Naive B cell (primary cell): Measurements from ENCODE around the gene KIRREL1. TPM values are rescaled to one million over a fixed set of nuclear protein-coding genes. Genes with fewer than 3 reads are reported as not detected.
A peak's percentile ranks its signal among the peaks of the same experiment; 100 is the strongest.

Experiments
- ATAC-seq, 2 donors: fragments of 150-1000 bp; cut with Tn5 transposase; 2 replicates each; pipeline ENCODE4 v1.10.0; 2021; ENCODE audit warnings: low read depth in 2 of 2, mild to moderate bottlenecking in 2 of 2, moderate library complexity in 2 of 2
- DNase-seq: peaks from one replicate; pipeline ENCODE4 v3.0.0; 2022
- H3K27ac Mint-ChIP-seq, 6 donors: one replicate each; pipeline ENCODE4 v1.8.0; 2020 to 2022; ENCODE audit warnings: mild to moderate bottlenecking in 6 of 6, mixed read lengths in 6 of 6, moderate library complexity in 5 of 6, inconsistent platforms in 2 of 6
- H3K27me3 Mint-ChIP-seq, 3 donors: one replicate each; pipeline ENCODE4 v1.8.0; 2021 to 2022; ENCODE audit warnings: mixed read lengths in 3 of 3, mild to moderate bottlenecking in 1 of 3
- H3K36me3 Mint-ChIP-seq, 2 donors: one replicate each; pipeline ENCODE4 v1.8.0; 2020 to 2022; ENCODE audit warnings: mixed read lengths in 2 of 2, inconsistent platforms in 1 of 2, mild to moderate bottlenecking in 1 of 2
- H3K4me1 Mint-ChIP-seq, 3 donors: one replicate each; pipeline ENCODE4 v1.8.0; 2020 to 2022; ENCODE audit warnings: mixed read lengths in 3 of 3, inconsistent platforms in 1 of 3, mild to moderate bottlenecking in 1 of 3, moderate library complexity in 1 of 3
- H3K4me3 Mint-ChIP-seq, 8 donors: one replicate each; pipeline ENCODE4 v1.8.0; 2020 to 2022; ENCODE audit warnings: mild to moderate bottlenecking in 8 of 8, mixed read lengths in 8 of 8, moderate library complexity in 8 of 8, inconsistent platforms in 2 of 8
- H3K9me3 Mint-ChIP-seq, 7 donors: one replicate each; pipeline ENCODE4 v1.8.0; 2020 to 2022; ENCODE audit warnings: mixed read lengths in 7 of 7, mild to moderate bottlenecking in 5 of 7, inconsistent platforms in 2 of 7, moderate library complexity in 1 of 7
- polyA plus RNA-seq, 6 donors: library from polyadenylated mRNA; unstranded; fragments of 300-500 nt; fragmentation: Illumina TruSeq; gene quantifications; one replicate each; pipeline ENCODE4 v1.2.3, GENCODE V29; 2021; ENCODE audit warnings: low read depth in 6 of 6

KIRREL1 gene
- polyA plus RNA-seq, 6 donors from 2014 or later: not detected

DNA sequence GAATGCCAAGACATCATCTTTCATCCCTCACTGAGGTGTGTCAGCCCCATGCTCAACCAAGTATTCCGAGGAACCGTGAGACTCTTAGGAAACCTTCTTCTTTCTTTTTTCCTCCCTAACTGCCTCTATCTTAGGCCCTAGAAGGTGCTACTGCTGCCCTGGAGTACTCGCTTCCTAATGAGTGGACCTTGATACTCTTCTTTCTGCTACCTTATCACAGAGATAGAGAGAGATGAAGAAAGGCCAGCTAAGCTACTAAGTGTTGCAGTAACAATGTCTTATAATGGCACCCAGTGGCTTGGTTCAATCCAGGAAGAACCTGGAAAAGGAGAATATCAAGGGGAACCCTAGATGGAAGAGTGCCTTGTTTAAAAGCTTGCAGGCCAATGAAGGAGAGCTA is 86.6 kb downstream of the KIRREL1 start:
- no peaks in the 10 kb centered on the region for H3K9me3 Mint-ChIP-seq
- H3K36me3 Mint-ChIP-seq: no peaks in the 10 kb centered on the region
- H3K4me1 Mint-ChIP-seq: peaks cover 0 to 8% (median 2%) of the 10 kb centered on the region in 3 donors
- no peak overlapping the region for H3K27ac Mint-ChIP-seq
- no peak for DNase-seq
- ATAC-seq: no peak
- no peak overlapping the region for H3K4me3 Mint-ChIP-seq
- H3K27me3 Mint-ChIP-seq: peaks cover 0 to 4% (median 0%) of the 10 kb centered on the region in 3 donors

DNA sequence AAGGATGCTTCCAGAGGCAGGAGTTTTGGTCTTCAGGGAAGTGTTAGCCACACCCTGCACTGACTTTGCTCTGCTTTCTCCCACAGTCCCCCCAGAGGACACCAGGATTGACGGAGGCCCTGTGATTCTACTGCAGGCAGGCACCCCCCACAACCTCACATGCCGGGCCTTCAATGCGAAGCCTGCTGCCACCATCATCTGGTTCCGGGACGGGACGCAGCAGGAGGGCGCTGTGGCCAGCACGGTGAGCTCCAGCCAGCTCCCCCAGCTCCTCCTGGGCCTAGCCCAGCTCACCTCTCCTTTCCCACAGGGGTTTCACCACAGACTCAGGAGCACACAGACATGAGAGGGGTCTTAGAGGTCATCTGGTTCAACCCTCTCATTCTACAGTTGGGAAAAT is 90.9 kb downstream of the KIRREL1 start:
- ATAC-seq (no peak), DNase-seq (no peak)
- H3K27me3 Mint-ChIP-seq: peaks cover 4 to 8% (median 7%) of the 10 kb centered on the region in 3 donors
- peaks cover 0 to 8% (median 7%) of the 10 kb centered on the region in 3 donors for H3K4me1 Mint-ChIP-seq
- H3K9me3 Mint-ChIP-seq: no peaks in the 10 kb centered on the region
- H3K27ac Mint-ChIP-seq: no peak overlapping the region
- H3K4me3 Mint-ChIP-seq: no peak overlapping the region
- H3K36me3 Mint-ChIP-seq: no peaks in the 10 kb centered on the region

DNA sequence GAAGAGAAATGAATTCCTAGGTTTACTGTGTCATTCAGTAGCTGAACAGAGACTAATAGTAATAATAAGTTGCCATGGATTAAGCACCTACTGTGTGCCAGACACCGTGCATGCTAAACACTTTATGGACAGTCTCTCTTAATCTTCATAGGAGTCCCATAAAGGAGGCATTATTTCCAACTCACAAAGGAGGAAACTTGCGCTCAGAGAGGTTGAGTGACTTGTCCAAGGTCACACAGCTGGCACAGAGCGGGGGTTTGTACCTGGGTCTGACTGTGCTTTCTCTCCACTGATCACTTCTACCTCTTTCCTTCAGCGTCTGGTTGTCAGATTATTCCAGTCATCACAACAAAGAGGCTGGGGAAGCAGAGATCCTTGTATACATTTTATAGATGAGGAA is 91.3 kb downstream of the KIRREL1 start:
- Mint-ChIP-seq H3K27me3 (peaks cover 4 to 11% (median 7%) of the 10 kb centered on the region in 3 donors), H3K36me3 (no peaks in the 10 kb centered on the region), H3K27ac (no peak overlapping the region), H3K9me3 (no peaks in the 10 kb centered on the region), H3K4me1 (peaks cover 0 to 8% (median 7%) of the 10 kb centered on the region in 3 donors), H3K4me3 (no peak overlapping the region)
- ATAC-seq (no peak), DNase-seq (no peak)

GRCh38 chr1:158087320-158087927 is 94.0 kb downstream of the KIRREL1 start:
- DNase-seq: peak; percentile 25
- ATAC-seq: peak; percentile 60 to 69
- H3K27me3 Mint-ChIP-seq: peaks cover 4 to 31% (median 7%) of the 10 kb centered on the region in 3 donors
- peaks cover 0 to 8% (median 7%) of the 10 kb centered on the region in 3 donors for H3K4me1 Mint-ChIP-seq
- no peaks in the 10 kb centered on the region for H3K36me3 Mint-ChIP-seq
- H3K9me3 Mint-ChIP-seq: no peaks in the 10 kb centered on the region
- H3K27ac Mint-ChIP-seq: peak overlapping the region in 2 of 6 donors; percentile 66 to 82
- H3K4me3 Mint-ChIP-seq: no peak overlapping the region

DNA sequence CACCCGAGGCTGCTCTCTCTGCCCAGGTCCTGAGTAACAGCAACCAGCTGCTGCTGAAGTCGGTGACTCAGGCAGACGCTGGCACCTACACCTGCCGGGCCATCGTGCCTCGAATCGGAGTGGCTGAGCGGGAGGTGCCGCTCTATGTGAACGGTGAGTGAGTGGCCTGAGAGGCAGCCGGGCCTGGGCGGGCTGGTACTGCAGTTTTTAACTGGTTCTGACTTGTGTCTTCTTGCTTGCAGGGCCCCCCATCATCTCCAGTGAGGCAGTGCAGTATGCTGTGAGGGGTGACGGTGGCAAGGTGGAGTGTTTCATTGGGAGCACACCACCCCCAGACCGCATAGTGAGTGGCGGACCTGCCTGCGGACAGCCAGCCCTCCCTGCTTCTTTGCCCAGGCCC is 96.0 kb downstream of the KIRREL1 start:
- DNase-seq (no peak), ATAC-seq (no peak)
- no peak overlapping the region for H3K4me3 Mint-ChIP-seq
- H3K4me1 Mint-ChIP-seq: peaks cover 0 to 8% (median 7%) of the 10 kb centered on the region in 3 donors
- H3K36me3 Mint-ChIP-seq: no peaks in the 10 kb centered on the region
- H3K27ac Mint-ChIP-seq: no peak overlapping the region
- peaks cover 4 to 48% (median 19%) of the 10 kb centered on the region in 3 donors for H3K27me3 Mint-ChIP-seq
- H3K9me3 Mint-ChIP-seq: no peaks in the 10 kb centered on the region

- peaks cover 4 to 48% (median 19%) of the 10 kb centered on the region in 3 donors for H3K27me3 Mint-ChIP-seq
- no peaks in the 10 kb centered on the region for H3K9me3 Mint-ChIP-seq
- DNase-seq (no peak), ATAC-seq (no peak)
- H3K36me3 Mint-ChIP-seq: no peaks in the 10 kb centered on the region
- no peak overlapping the region for H3K27ac Mint-ChIP-seq
- H3K4me1 Mint-ChIP-seq: peaks cover 0 to 8% (median 7%) of the 10 kb centered on the region in 3 donors
- H3K4me3 Mint-ChIP-seq: no peak overlapping the region
These were observed 96.6 kb downstream of the KIRREL1 start for GRCh38 chr1:158089925-158090637.

GRCh38 chr1:158093376-158093775 is 99.9 kb downstream of the KIRREL1 start:
- Mint-ChIP-seq H3K36me3 (no peaks in the 10 kb centered on the region), H3K4me3 (no peak overlapping the region), H3K4me1 (no peaks in the 10 kb centered on the region), H3K27me3 (peaks cover 4 to 40% (median 12%) of the 10 kb centered on the region in 3 donors), H3K9me3 (no peaks in the 10 kb centered on the region), H3K27ac (peak overlapping the region in 1 of 6 donors; percentile 42)
- no peak for ATAC-seq
- DNase-seq: no peak

DNA sequence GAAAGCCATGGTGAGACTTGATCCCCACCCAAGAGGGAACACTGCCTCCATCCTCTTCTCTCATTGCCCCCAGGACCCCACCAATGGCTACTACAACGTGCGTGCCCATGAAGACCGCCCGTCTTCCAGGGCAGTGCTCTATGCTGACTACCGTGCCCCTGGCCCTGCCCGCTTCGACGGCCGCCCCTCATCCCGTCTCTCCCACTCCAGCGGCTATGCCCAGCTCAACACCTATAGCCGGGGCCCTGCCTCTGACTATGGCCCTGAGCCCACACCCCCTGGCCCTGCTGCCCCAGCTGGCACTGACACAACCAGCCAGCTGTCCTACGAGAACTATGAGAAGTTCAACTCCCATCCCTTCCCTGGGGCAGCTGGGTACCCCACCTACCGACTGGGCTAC is 101.1 kb downstream of the KIRREL1 start:
- DNase-seq: no peak
- no peak overlapping the region for H3K27ac Mint-ChIP-seq
- no peaks in the 10 kb centered on the region for H3K4me1 Mint-ChIP-seq
- peak overlapping the region in 1 of 8 donors; percentile 47 for H3K4me3 Mint-ChIP-seq
- peaks cover 4 to 39% (median 12%) of the 10 kb centered on the region in 3 donors for H3K27me3 Mint-ChIP-seq
- ATAC-seq: no peak
- H3K36me3 Mint-ChIP-seq: no peaks in the 10 kb centered on the region
- no peaks in the 10 kb centered on the region for H3K9me3 Mint-ChIP-seq

GRCh38 chr1:158095737-158096335 is 102.4 kb downstream of the KIRREL1 start:
- Mint-ChIP-seq H3K4me1 (no peaks in the 10 kb centered on the region), H3K4me3 (no peak overlapping the region), H3K9me3 (no peaks in the 10 kb centered on the region), H3K27me3 (peaks cover 4 to 30% (median 12%) of the 10 kb centered on the region in 3 donors), H3K27ac (no peak overlapping the region), H3K36me3 (no peaks in the 10 kb centered on the region)
- peak; percentile 60 to 73 for ATAC-seq
- DNase-seq: no peak

- DNase-seq: no peak
- peaks cover 5 to 11% (median 10%) of the 10 kb centered on the region in 3 donors for H3K27me3 Mint-ChIP-seq
- no peak overlapping the region for H3K4me3 Mint-ChIP-seq
- no peak overlapping the region for H3K27ac Mint-ChIP-seq
- H3K9me3 Mint-ChIP-seq: no peaks in the 10 kb centered on the region
- no peak for ATAC-seq
- H3K36me3 Mint-ChIP-seq: no peaks in the 10 kb centered on the region
- no peaks in the 10 kb centered on the region for H3K4me1 Mint-ChIP-seq
These were observed 104.8 kb downstream of the KIRREL1 start for GRCh38 chr1:158098256-158098655.

GRCh38 chr1:158099185-158099584 is 105.7 kb downstream of the KIRREL1 start:
- no peaks in the 10 kb centered on the region for H3K4me1 Mint-ChIP-seq
- no peaks in the 10 kb centered on the region for H3K36me3 Mint-ChIP-seq
- ATAC-seq (no peak), DNase-seq (no peak)
- no peak overlapping the region for H3K27ac Mint-ChIP-seq
- no peak overlapping the region for H3K4me3 Mint-ChIP-seq
- no peaks in the 10 kb centered on the region for H3K9me3 Mint-ChIP-seq
- peaks cover 2 to 9% (median 5%) of the 10 kb centered on the region in 3 donors for H3K27me3 Mint-ChIP-seq

DNA sequence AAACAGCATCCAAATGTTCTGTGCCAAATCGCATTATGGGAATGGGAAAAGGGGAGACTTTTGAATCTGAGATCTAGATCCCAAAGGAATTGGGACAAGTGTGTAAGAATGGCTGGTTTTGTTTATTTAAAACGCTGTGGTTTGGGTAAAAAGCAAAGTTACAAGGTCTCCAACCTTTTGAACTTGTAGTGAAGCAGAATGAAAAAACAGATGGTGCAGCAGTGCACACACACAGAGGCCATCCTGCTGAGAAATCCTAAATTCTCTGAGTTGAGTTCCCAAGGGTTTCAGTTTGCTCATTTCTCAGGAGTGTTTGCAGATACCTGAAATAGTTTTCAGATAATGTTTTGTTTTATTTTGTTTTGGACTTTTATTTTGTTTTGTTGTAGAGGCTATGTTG is 107.1 kb downstream of the KIRREL1 start:
- Mint-ChIP-seq H3K27ac (no peak overlapping the region), H3K27me3 (peaks cover 8 to 18% (median 11%) of the 10 kb centered on the region in 3 donors), H3K4me1 (no peaks in the 10 kb centered on the region), H3K36me3 (no peaks in the 10 kb centered on the region), H3K9me3 (no peaks in the 10 kb centered on the region), H3K4me3 (no peak overlapping the region)
- DNase-seq (no peak), ATAC-seq (no peak)

DNA sequence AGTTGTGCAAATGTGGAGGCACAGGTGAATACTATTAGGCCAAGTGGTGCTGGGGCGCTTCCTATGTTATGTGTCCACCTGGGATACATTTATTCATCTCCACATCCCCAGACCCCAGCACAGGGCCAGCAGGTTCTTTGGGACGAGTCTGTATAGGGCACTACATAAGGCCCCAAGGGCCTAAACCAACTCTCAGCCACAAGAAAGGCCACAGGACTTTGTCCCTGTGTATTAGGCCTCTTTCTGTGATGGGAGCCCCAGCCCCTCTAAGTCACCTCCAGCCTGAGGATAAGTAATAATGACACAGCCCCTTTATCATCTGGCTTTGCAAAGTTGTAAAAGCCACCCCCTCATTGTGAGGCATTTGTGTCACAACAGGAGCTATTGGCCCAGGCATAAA is 108.0 kb downstream of the KIRREL1 start:
- H3K36me3 Mint-ChIP-seq: no peaks in the 10 kb centered on the region
- DNase-seq: no peak
- no peaks in the 10 kb centered on the region for H3K9me3 Mint-ChIP-seq
- H3K4me1 Mint-ChIP-seq: no peaks in the 10 kb centered on the region
- no peak overlapping the region for H3K4me3 Mint-ChIP-seq
- no peak overlapping the region for H3K27ac Mint-ChIP-seq
- H3K27me3 Mint-ChIP-seq: peaks cover 11 to 27% (median 18%) of the 10 kb centered on the region in 3 donors
- no peak for ATAC-seq

DNA sequence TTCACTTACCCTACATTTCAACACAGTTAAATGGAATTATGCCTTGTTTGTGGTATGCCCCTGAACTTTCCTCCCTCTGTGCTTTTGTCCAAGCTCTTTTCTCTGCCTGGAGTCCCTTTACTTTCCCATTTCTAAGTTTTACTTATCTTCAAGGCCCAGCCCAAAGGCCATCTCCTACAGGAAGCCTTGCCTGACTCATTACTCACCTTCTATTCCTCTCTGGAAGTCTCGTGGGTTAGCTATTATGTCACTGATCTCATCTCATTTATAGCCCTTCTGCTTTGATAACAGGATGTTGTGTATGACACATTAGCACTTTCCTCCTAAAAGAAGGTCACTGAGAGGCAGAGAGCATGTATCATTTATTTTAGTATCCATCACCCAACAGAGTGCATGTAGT is 108.5 kb downstream of the KIRREL1 start:
- Mint-ChIP-seq H3K36me3 (no peaks in the 10 kb centered on the region), H3K27ac (no peak overlapping the region), H3K9me3 (no peaks in the 10 kb centered on the region), H3K4me3 (no peak overlapping the region), H3K27me3 (peaks cover 11 to 27% (median 18%) of the 10 kb centered on the region in 3 donors), H3K4me1 (no peaks in the 10 kb centered on the region)
- ATAC-seq (no peak), DNase-seq (no peak)
